Measurements from ENCODE around the gene PWWP3B.
"Not testable (repeated sequence)": the region's sequence is repeated elsewhere in the genome, so short reads cannot be mapped to it uniquely, and the experiment has no call there.

Gene PWWP3B

DNA sequence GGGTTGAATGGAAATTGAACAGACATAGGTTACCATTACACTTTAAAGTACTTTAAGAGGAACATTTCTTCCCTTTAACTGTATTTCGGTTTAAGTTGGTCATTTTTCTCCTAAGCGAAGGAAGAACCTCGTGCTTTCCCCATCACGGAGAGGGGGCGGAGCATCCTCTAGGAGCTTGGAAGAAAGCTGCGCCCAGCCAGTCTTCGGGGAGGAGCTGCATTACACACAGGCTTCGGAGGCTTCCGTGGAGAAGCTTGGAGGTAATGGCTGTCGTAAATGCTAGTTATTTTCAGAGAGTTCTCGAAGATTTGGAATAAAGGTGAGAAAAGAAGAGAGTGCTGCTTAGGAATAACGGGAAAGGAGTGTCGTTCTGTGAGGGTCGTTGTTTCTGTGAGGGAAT is at the start of gene PWWP3B:
PWWP3B (plus strand) TSS at position 199 of the 400 bp plus-strand sequence. CDS start 37,128 bp downstream, outside the sequence.
- DNase-seq (ENCODE audit: low read depth in 2 of 2): no peak

GRCh38 chrX:106139048-106139447 is 29.1 kb upstream of the PWWP3B start:
- no peak for DNase-seq (ENCODE audit: low read depth in 2 of 2)

GRCh38 chrX:106144755-106145639 is 23.1 kb upstream of the PWWP3B start:
- no peak for DNase-seq (ENCODE audit: low read depth in 2 of 2)

DNA sequence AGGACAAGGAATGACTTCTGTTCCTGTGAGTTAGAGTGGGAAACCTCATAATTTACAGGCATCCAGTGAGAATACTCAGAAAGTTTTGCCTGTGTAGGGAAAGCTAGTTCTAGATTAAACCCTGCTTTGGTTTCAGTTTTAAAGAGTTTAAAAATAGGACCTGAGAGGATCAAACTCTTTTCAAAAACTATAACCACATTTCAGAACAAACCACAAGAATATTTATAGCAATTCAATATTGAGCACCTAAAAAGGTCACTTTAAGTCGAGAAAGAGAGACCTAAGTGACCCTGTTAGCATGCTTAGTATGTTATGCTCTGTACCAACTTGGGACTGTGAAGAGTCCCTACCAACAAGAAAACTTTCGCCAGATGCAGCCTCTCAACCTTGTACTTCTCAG is 17.4 kb upstream of the PWWP3B start:
- no peak for DNase-seq (ENCODE audit: low read depth in 2 of 2)

GRCh38 chrX:106159861-106160282 is 8.2 kb upstream of the PWWP3B start:
- no peak for DNase-seq (ENCODE audit: low read depth in 2 of 2)

DNA sequence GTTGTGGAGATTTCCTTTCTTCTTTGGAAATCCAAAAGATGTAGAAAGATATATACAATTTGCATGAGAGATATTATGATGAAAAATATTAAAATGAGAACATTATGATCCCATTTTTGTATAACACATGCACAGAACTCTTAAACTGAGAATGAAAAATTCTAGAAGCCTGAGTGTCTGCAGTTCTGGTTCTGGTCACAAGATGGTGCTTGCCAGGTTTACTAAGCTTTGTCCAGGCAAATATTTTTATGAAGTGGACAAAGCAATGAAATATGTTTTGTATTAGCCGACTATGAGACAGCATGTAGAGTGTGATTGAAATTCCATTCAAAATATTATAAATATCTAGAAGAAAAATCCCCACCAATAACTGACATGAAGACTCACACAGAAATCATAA is 2.2 kb downstream of the PWWP3B start:
- no peak for DNase-seq (ENCODE audit: low read depth in 2 of 2)

GRCh38 chrX:106171293-106171820 is 3.3 kb downstream of the PWWP3B start:
- DNase-seq (ENCODE audit: low read depth in 2 of 2): no peak

DNA sequence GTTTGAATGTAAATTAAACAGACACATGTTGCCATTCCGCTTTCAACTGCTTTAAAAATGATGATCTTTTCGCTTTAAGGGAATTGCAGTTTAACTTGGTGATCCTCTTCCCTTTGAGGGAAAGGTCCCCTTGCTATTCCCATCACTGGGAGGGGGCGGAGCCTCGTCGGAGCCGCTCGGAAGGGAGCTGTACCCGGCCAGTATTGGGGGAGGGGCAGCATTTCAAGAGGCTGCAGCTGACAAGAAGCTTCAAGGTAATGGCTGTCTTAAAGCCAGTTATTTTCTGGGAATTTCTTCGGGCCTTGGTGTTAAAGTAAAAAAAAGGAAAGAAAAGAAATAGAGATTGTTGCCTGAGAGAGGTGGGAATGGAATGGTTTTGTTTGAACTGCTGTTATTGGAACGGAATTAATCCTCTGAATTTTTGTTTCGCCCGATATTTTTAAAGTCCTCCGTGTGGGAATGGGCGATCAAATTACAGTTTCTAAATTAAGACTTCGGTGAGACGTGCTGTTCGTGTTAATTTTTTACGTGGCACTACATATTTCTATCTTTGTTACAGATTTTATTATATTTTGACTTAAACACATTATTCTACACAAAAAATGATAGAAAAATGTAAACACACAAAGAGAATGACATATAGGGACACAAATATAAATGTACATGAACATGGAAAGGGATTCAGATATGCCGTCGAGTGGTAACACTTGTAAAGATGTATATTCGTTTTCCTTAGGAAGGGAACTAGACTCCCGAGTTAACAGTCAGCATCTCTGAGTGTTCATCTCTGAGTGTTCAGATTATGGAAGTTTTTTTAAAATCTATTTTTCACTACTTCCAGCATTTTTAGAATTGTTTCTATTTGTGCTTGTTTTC is 9.2 kb downstream of the PWWP3B start:
- no peak for DNase-seq (ENCODE audit: low read depth in 2 of 2)

- no peak for DNase-seq (ENCODE audit: low read depth in 2 of 2)
Measured at GRCh38 chrX:106177982-106178321, 9.8 kb downstream of the PWWP3B start.

GRCh38 chrX:106178826-106179225 is 10.7 kb downstream of the PWWP3B start:
- DNase-seq (ENCODE audit: low read depth in 2 of 2): no peak

- DNase-seq (ENCODE audit: low read depth in 2 of 2): not testable (repeated sequence)
Measured at GRCh38 chrX:106183685-106184084, 15.6 kb downstream of the PWWP3B start.

DNA sequence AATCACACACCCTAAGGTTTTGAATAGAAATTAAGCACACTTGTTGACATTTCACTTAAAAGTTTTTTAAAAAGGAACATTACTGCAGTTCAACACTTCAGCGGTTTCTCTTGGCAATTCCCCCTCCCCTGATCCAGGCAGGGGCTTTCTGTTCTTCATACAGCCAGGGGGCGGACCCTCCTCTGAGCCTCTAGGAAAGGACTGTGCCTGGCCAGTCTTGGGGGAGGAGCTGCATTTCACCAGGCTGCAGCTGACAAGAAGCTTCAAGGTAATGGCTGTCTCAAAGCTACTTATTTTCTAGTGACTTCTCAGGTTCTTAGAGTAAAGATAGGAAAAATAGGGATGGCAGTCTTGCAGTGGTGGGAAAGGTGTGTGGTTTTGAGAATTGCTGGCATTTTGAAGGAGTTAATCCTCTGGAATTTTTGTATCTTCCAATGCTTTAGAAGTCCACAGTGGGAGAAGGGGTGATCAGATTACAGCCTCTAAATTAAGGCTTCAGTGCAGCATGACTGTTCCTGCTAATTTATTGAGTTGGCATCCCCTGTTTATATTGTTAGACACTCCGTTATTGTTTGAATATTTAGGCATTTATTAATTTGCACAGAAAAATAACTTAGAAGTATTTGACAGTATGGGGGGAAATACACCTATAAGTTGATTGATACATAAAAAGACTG is 33.5 kb downstream of the PWWP3B start:
- DNase-seq (ENCODE audit: low read depth in 2 of 2): no peak

GRCh38 chrX:106203315-106203714 is 35.2 kb downstream of the PWWP3B start:
- no peak for DNase-seq (ENCODE audit: low read depth in 2 of 2)

DNA sequence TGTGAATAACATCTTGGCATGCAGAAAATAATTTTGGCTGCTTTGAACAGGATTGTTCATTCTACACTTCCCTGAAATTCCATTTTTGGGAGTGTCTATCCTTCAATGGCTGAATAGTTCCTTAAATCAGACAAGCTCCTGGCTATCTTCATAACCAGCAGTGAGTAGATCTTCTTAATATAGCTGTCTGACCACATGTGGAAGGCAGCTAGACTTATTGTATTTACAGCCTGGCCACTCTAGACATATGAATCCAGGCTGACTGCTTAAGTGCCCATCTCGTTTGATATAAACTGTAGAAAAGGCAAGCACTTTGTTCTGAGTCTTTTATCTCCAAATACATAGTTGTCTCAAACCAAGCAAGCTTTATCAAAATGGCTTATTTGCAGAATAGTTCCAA is 40.0 kb downstream of the PWWP3B start:
- DNase-seq (ENCODE audit: low read depth in 2 of 2): no peak

Measured in activated CD4-positive, alpha-beta T cell treated with anti-CD3 and anti-CD28 coated beads for 24 hours (primary cell).